CD4-positive, alpha-beta T cell treated with Interleukin-21 for 1 hour (primary cell): Measurements from ENCODE around the gene EIF4E2.

Experiments
- DNase-seq: peaks from one replicate; pipeline ENCODE4 v3.0.0-alpha.2; 2020

Gene EIF4E2

GRCh38 chr2:232539298-232540231, 10.9 kb upstream of the EIF4E2 start, which contains the start of gene CHRNG:
TSS of gene CHRNG (plus strand) at chr2:232539692. CDS start at chr2:232539748, 56 bp downstream.
- no peak for DNase-seq

- no peak for DNase-seq
Measured at GRCh38 chr2:232540441-232541041, 9.9 kb upstream of the EIF4E2 start.

- DNase-seq = no peak
Measured at GRCh38 chr2:232541195-232541960, 9.1 kb upstream of the EIF4E2 start.

- DNase-seq = no peak
Measured at GRCh38 chr2:232541961-232542714, 8.4 kb upstream of the EIF4E2 start.

GRCh38 chr2:232542715-232543467, 7.6 kb upstream of the EIF4E2 start:
- DNase-seq = no peak

- no peak for DNase-seq
Measured at GRCh38 chr2:232543491-232543890, 7.0 kb upstream of the EIF4E2 start.

- no peak for DNase-seq
Measured at GRCh38 chr2:232543928-232544631, 6.4 kb upstream of the EIF4E2 start.

- DNase-seq = no peak
Measured at GRCh38 chr2:232544674-232545073, 5.8 kb upstream of the EIF4E2 start.

- no peak for DNase-seq
Measured at GRCh38 chr2:232545511-232546375, 4.7 kb upstream of the EIF4E2 start.

GRCh38 chr2:232547991-232548390, 2.5 kb upstream of the EIF4E2 start:
- DNase-seq = no peak

GRCh38 chr2:232549655-232550353, 685 bp upstream of the EIF4E2 start:
- DNase-seq = no peak

GRCh38 chr2:232551250-232551638, 755 bp downstream of the EIF4E2 start:
- peak; percentile 12 for DNase-seq

GRCh38 chr2:232551776-232552175, 1.3 kb downstream of the EIF4E2 start:
- DNase-seq = no peak

GRCh38 chr2:232556426-232556825, 5.9 kb downstream of the EIF4E2 start:
- no peak for DNase-seq

- DNase-seq = no peak
Measured at GRCh38 chr2:232562515-232563151, 12.1 kb downstream of the EIF4E2 start.

GRCh38 chr2:232563580-232563979, 13.1 kb downstream of the EIF4E2 start:
- DNase-seq = no peak

- DNase-seq = no peak
Measured at GRCh38 chr2:232567721-232568120, 17.2 kb downstream of the EIF4E2 start.

GRCh38 chr2:232568161-232568560, 17.7 kb downstream of the EIF4E2 start:
- no peak for DNase-seq

GRCh38 chr2:232569541-232569940, 19.1 kb downstream of the EIF4E2 start:
- no peak for DNase-seq
